ENCODE data around the gene ASB2.

Gene ASB2

GRCh38 chr14:93974833-93975232 lies 1.5 kb downstream of the ASB2 start (continued):
- no peak for TF ChIP-seq ZNF530 (tag by site-specific recombination; IDR thresholded peaks at IDR 0.05; ENCODE audit: low read depth)

- CTCF ChIA-PET = interaction anchor here (0.8 to 1.6 kb wide), 3 partner anchors 11 to 35 kb away, joined by 3 to 6 read pairs (median 3); no protein-coding TSS in a partner anchor
- POLR2A ChIA-PET = no interaction called here
- H3K36me3 ChIP-seq (ENCODE audit: control insufficient read depth in 2 of 2, insufficient read depth in 1 of 2, low read length in 2 of 2) = no peaks in the 10 kb centered on the region
Measured at GRCh38 chr14:93974299-93974698, 2.1 kb downstream of the ASB2 start.

More at GRCh38 chr14:93974299-93974698, 2.1 kb downstream of the ASB2 start:
- TF ChIP-seq ZNF837 (tag by site-specific recombination; IDR thresholded peaks at IDR 0.05) (no peak), GLI4 (tag by site-specific recombination; IDR thresholded peaks at IDR 0.05) (no peak), ZNF280D (tag by site-specific recombination; IDR thresholded peaks at IDR 0.05) (no peak), ZNF133 (tag by site-specific recombination; IDR thresholded peaks at IDR 0.05) (no peak), ZNF654 (tag by site-specific recombination; IDR thresholded peaks at IDR 0.05; ENCODE audit: low read depth) (no peak), ZBTB26 (tag by site-specific recombination; optimal IDR thresholded peaks at IDR 0.05) (no peak), RBAK (tag by site-specific recombination; IDR thresholded peaks at IDR 0.05) (no peak), MZF1 (tag by site-specific recombination; IDR thresholded peaks at IDR 0.05; ENCODE audit: borderline replicate concordance) (no peak), GFI1B (tag by site-specific recombination; IDR thresholded peaks at IDR 0.05) (no peak), ZNF555 (tag by site-specific recombination; conservative IDR thresholded peaks at IDR 0.05) (no peak), ZIC2 (tag by site-specific recombination; IDR thresholded peaks at IDR 0.05) (no peak), ZNF626 (tag by site-specific recombination; IDR thresholded peaks at IDR 0.05) (no peak), ZNF184 (tag by site-specific recombination; IDR thresholded peaks at IDR 0.05) (no peak), ZSCAN23 (tag by site-specific recombination; IDR thresholded peaks at IDR 0.05) (no peak), ZBTB10 (tag by site-specific recombination; IDR thresholded peaks at IDR 0.05) (no peak), GLI2 (tag by site-specific recombination; IDR thresholded peaks at IDR 0.05; ENCODE audit: borderline replicate concordance, low read depth) (no peak), ZNF112 (tag by site-specific recombination; IDR thresholded peaks at IDR 0.05) (no peak)
- H3K4me1 ChIP-seq (ENCODE audit: control insufficient read depth, insufficient read depth, low read length) = no peaks in the 10 kb centered on the region
- H3K27ac ChIP-seq (ENCODE audit: extremely low read depth, low read depth, low read length) = no peak overlapping the region
- H3K9me3 ChIP-seq (ENCODE audit: control insufficient read depth, insufficient read depth, low read depth, low read length) = no peaks in the 10 kb centered on the region
- no peak overlapping the region for H3K4me3 ChIP-seq (ENCODE audit: low read depth, low read length)

All from HEK293 (cell line).